ENCODE measurements around the gene MDH1B. TPM values are rescaled to one million over a fixed set of nuclear protein-coding genes. Genes with fewer than 3 reads are reported as not detected.

The MDH1B gene
- total RNA-seq, 1 donor from 2014 or later, result 0.49 TPM

DNA sequence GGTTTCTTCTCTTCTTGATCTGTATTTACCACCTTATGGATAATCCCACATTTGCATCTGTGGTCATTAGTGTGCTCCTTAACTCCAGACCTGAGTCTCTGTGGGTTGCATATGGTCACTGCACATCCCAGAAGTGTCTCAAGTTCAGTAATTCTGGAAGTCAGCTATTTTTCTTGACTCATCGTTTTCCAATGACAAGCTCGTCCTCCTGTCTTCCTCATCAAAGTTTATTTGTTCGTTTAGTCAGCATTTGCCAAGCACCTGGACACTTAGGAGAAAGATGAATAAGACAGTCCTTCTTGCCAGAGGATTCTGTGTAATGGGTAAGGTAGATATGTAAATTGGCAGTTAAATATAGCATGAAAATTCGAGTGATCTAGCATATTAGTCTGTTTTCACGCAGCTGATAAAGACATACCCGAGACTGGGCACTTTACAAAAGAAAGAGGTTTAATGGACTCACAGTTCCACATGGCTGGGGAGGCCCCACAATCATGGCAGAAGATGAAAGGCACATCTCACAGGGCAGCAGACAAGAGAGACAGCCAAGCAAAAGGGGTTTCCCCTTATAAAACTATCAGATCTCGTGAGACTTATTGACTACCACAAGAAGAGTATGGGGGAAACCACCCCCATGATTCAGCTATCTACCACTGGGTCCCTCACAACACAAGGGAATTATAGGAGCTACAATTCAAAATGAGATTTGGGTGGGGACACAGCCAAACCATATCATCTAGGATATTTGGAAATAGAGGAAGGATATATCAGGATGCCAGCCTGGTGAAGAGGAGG lies 19.6 kb upstream of the MDH1B start:
- Histone ChIP-seq H3K4me1 (no peaks in the 10 kb centered on the region), H3K27me3 (no peaks in the 10 kb centered on the region), H3K4me3 (no peak overlapping the region), H3K27ac (no peak overlapping the region), H3K9me3 (no peaks in the 10 kb centered on the region), H3K36me3 (peaks cover 0 to 50% of the 10 kb centered on the region in 2 donors)
- TF ChIP-seq POLR2AphosphoS5 (IDR thresholded peaks at IDR 0.05; ENCODE audit: insufficient read depth in 1 of 2, low read depth in 1 of 2) (no peak), POLR2A (IDR thresholded peaks at IDR 0.05) (no peak)
- TF ChIP-seq, protein P1, sequence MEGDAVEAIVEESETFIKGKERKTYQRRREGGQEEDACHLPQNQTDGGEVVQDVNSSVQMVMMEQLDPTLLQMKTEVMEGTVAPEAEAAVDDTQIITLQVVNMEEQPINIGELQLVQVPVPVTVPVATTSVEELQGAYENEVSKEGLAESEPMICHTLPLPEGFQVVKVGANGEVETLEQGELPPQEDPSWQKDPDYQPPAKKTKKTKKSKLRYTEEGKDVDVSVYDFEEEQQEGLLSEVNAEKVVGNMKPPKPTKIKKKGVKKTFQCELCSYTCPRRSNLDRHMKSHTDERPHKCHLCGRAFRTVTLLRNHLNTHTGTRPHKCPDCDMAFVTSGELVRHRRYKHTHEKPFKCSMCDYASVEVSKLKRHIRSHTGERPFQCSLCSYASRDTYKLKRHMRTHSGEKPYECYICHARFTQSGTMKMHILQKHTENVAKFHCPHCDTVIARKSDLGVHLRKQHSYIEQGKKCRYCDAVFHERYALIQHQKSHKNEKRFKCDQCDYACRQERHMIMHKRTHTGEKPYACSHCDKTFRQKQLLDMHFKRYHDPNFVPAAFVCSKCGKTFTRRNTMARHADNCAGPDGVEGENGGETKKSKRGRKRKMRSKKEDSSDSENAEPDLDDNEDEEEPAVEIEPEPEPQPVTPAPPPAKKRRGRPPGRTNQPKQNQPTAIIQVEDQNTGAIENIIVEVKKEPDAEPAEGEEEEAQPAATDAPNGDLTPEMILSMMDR (IDR thresholded peaks at IDR 0.05), result no peak
- DNase-seq (ENCODE audit: extremely low spot score in 2 of 2), result no peak
- intact Hi-C loops (cut with DNase I), result no loop called here

DNA sequence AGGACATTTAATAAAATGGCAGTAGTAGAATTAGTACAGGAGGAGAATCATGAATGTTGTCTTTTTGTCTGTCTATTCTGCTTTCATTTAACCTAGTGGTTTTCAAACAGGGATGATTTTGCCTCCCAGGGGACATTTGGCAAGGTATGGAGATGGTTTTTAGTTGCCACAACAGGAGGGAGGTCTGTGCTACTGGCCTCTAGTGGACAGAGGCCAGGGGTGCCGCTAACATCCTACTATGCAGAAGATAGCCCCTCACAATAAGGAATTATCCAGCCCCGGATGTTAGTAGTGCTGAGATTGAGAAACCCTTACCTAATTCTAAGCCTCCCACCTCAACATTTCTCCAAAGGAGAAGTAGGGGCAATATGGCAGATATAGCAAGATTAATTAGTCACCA lies 18.6 kb upstream of the MDH1B start:
- intact Hi-C loops (cut with DNase I), result no loop called here
- no peak for DNase-seq (ENCODE audit: extremely low spot score in 2 of 2)
- Histone ChIP-seq H3K4me3 (no peak overlapping the region), H3K9me3 (no peaks in the 10 kb centered on the region), H3K4me1 (no peaks in the 10 kb centered on the region), H3K27ac (no peak overlapping the region), H3K27me3 (no peaks in the 10 kb centered on the region), H3K36me3 (peaks cover 0 to 50% of the 10 kb centered on the region in 2 donors)
- TF ChIP-seq POLR2A (IDR thresholded peaks at IDR 0.05) (no peak), POLR2AphosphoS5 (IDR thresholded peaks at IDR 0.05; ENCODE audit: insufficient read depth in 1 of 2, low read depth in 1 of 2) (no peak)
- TF ChIP-seq, protein P1 (IDR thresholded peaks at IDR 0.05), result no peak

DNA sequence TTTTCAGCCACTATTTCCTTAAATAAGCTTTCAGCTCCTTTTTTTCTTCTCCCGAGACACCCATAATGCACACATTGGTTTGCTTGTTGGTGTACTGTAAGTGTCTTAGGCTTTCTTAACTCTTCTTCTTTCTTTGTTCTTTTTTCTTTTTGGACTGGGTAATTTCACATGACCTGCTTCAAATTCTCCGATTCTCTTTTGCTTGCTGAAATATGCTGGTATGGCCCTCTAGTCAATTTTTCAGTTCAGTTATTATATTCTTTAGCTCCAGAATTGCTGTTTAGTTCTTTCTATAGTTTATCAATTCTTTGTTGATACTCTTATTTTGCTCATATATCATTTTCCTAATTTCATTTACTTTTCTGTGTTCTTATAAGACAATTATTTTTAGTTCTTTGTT lies 15.5 kb upstream of the MDH1B start:
- no peaks in the 10 kb centered on the region for H3K4me1 ChIP-seq
- H3K27ac ChIP-seq, result no peak overlapping the region
- DNase-seq (ENCODE audit: extremely low spot score in 2 of 2), result no peak
- intact Hi-C loops (cut with DNase I), result no loop called here
- H3K9me3 ChIP-seq, result no peaks in the 10 kb centered on the region
- no peaks in the 10 kb centered on the region for H3K27me3 ChIP-seq
- TF ChIP-seq POLR2A (IDR thresholded peaks at IDR 0.05), result no peak
- no peak for TF ChIP-seq POLR2AphosphoS5 (IDR thresholded peaks at IDR 0.05; ENCODE audit: insufficient read depth in 1 of 2, low read depth in 1 of 2)
- TF ChIP-seq, protein P1 (IDR thresholded peaks at IDR 0.05), result no peak
- H3K4me3 ChIP-seq, result no peak overlapping the region
- H3K36me3 ChIP-seq, result peaks cover 0 to 54% of the 10 kb centered on the region in 2 donors

DNA sequence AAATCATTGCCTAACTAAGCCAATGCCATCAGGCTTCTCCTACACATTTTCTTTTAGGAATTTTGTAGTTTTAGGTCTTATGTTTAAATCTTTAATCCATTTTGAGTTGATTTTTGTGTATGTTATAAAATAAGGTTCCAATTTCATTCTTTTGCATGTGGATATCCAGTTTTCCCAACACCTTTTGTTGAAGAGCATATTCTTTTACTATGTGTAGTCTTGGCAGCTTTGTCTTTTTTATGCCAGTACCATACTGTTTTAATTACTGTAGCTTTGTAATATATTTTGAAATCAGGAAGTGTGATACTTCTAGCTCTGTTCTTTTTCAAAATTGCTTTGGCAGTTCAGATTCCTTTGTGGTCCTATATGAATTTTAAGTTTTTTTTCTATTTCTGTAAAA lies 11.3 kb upstream of the MDH1B start:
- Histone ChIP-seq H3K4me1 (no peaks in the 10 kb centered on the region), H3K36me3 (peaks cover 0 to 75% of the 10 kb centered on the region in 2 donors)
- TF ChIP-seq POLR2AphosphoS5 (IDR thresholded peaks at IDR 0.05; ENCODE audit: insufficient read depth in 1 of 2, low read depth in 1 of 2), result no peak
- TF ChIP-seq, protein P1 (IDR thresholded peaks at IDR 0.05), result no peak
- TF ChIP-seq POLR2A (IDR thresholded peaks at IDR 0.05), result no peak

DNA sequence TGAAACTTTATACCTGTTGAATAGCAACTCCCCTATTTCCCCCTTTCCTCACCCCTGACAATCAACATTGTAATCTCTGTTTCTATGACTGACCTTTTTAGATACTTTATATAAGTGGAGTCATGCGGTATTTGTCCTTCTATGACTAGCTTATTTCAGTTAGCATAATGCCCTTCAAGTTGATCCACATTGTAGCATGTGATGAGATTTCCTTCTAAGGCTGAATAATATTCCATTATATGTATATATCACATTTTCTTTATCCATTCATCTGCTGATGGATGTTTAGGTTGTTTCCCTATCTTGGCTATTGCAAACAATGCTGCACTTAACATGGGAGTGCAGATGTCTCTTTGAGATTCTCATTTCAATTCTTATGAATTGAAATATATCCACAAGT lies 9.7 kb upstream of the MDH1B start:
- Histone ChIP-seq H3K27ac (no peak overlapping the region), H3K4me3 (no peak overlapping the region), H3K27me3 (no peaks in the 10 kb centered on the region), H3K4me1 (no peaks in the 10 kb centered on the region), H3K9me3 (no peaks in the 10 kb centered on the region), H3K36me3 (peaks cover 0 to 68% of the 10 kb centered on the region in 2 donors)
- TF ChIP-seq POLR2A (IDR thresholded peaks at IDR 0.05), result no peak
- TF ChIP-seq, protein P1 (IDR thresholded peaks at IDR 0.05), result no peak
- no peak for TF ChIP-seq POLR2AphosphoS5 (IDR thresholded peaks at IDR 0.05; ENCODE audit: insufficient read depth in 1 of 2, low read depth in 1 of 2)
- DNase-seq (ENCODE audit: extremely low spot score in 2 of 2), result no peak
- intact Hi-C loops (cut with DNase I), result no loop called here

More for the DNA sequence above, 11.3 kb upstream of the MDH1B start:
- no peak overlapping the region for H3K27ac ChIP-seq
- intact Hi-C loops (cut with DNase I), result no loop called here
- no peak for DNase-seq (ENCODE audit: extremely low spot score in 2 of 2)
- no peak overlapping the region for H3K4me3 ChIP-seq
- H3K27me3 ChIP-seq, result no peaks in the 10 kb centered on the region
- no peaks in the 10 kb centered on the region for H3K9me3 ChIP-seq

Data from vagina (tissue), 2 donors.